ENCODE results near the gene MAML2.
"Not testable (repeated sequence)": the region's sequence is repeated elsewhere in the genome, so short reads cannot be mapped to it uniquely, and the experiment has no call there.

The MAML2 gene

GRCh38 chr11:96276836-96277235 is 66.2 kb downstream of the MAML2 start:
- DNase-seq (ENCODE audit: low read depth), result no peak
- no peak overlapping the region for H3K4me3 ChIP-seq (ENCODE audit: control insufficient read depth, low read depth, low read length)
- no peak for TF ChIP-seq CTCF (conservative IDR thresholded peaks at IDR 0.05; ENCODE audit: control insufficient read depth, insufficient read depth, low read depth, low read length)

GRCh38 chr11:96275801-96276594 is 67.0 kb downstream of the MAML2 start:
- no peak for TF ChIP-seq CTCF (conservative IDR thresholded peaks at IDR 0.05; ENCODE audit: control insufficient read depth, insufficient read depth, low read depth, low read length)
- DNase-seq (ENCODE audit: low read depth), result no peak
- H3K4me3 ChIP-seq (ENCODE audit: control insufficient read depth, low read depth, low read length), result no peak overlapping the region

GRCh38 chr11:96273507-96273906 is 69.5 kb downstream of the MAML2 start:
- no peak for DNase-seq (ENCODE audit: low read depth)
- TF ChIP-seq CTCF (conservative IDR thresholded peaks at IDR 0.05; ENCODE audit: control insufficient read depth, insufficient read depth, low read depth, low read length), result no peak
- no peak overlapping the region for H3K4me3 ChIP-seq (ENCODE audit: control insufficient read depth, low read depth, low read length)

- no peak overlapping the region for H3K4me3 ChIP-seq (ENCODE audit: control insufficient read depth, low read depth, low read length)
- TF ChIP-seq CTCF (conservative IDR thresholded peaks at IDR 0.05; ENCODE audit: control insufficient read depth, insufficient read depth, low read depth, low read length), result no peak
- DNase-seq (ENCODE audit: low read depth), result peak; percentile 57
Observed at GRCh38 chr11:96272529-96273222, 70.3 kb downstream of the MAML2 start.

GRCh38 chr11:96271777-96272176 is 71.2 kb downstream of the MAML2 start:
- TF ChIP-seq CTCF (conservative IDR thresholded peaks at IDR 0.05; ENCODE audit: control insufficient read depth, insufficient read depth, low read depth, low read length), result no peak
- no peak overlapping the region for H3K4me3 ChIP-seq (ENCODE audit: control insufficient read depth, low read depth, low read length)
- DNase-seq (ENCODE audit: low read depth), result no peak

GRCh38 chr11:96271352-96271751 is 71.6 kb downstream of the MAML2 start:
- DNase-seq (ENCODE audit: low read depth); H3K4me3 ChIP-seq (ENCODE audit: control insufficient read depth, low read depth, low read length): not testable (repeated sequence)

GRCh38 chr11:96268527-96268926 is 74.5 kb downstream of the MAML2 start:
- not testable (repeated sequence) for DNase-seq (ENCODE audit: low read depth); H3K4me3 ChIP-seq (ENCODE audit: control insufficient read depth, low read depth, low read length)
